HL-60 (cell line): Measurements from ENCODE around the gene LARP4.

Experiments used
- CTCF ChIP-seq: IDR thresholded peaks from one replicate; pipeline ENCODE4 v1.5.1; 2011; ENCODE audit warnings: low read length, control low read depth, inconsistent platforms; ENCODE audit not compliant: insufficient read depth
- SPI1 ChIP-seq: IDR thresholded peaks from 2 replicates; pipeline ENCODE4 v1.6.1; 2012; ENCODE audit warnings: low read depth, mild to moderate bottlenecking, borderline replicate concordance

GRCh38 chr12:50400104-50400637 lies 514 bp upstream of the LARP4 start:
- TF ChIP-seq CTCF (no peak), SPI1 (no peak)
